Body of pancreas (tissue), 4 donors: ENCODE measurements around the gene LDHAL6A. TPM values are rescaled to one million over a fixed set of nuclear protein-coding genes. Genes with fewer than 3 reads are reported as not detected.
A peak's percentile ranks its signal among the peaks of the same experiment; 100 is the strongest.

Experiments
- ATAC-seq: fragments of 150-250 bp; one replicate; pipeline ENCODE4 v1.9.1; 2016
- DNase-seq, 4 donors: peaks; one replicate each; pipeline ENCODE4 v3.0.0-alpha.2; 2019
- H3K27ac ChIP-seq, 4 donors: fragments of 200-600 bp; sonication (generic); 1 replicate in 3 of 4; 2 replicates in 1 of 4; pipeline versions ENCODE4 v1.5.1 to v1.6.1; 2016 to 2019; ENCODE audit warnings: mild to moderate bottlenecking in 1 of 4, mixed read lengths in 1 of 4, moderate library complexity in 1 of 4
- H3K27me3 ChIP-seq, 2 donors: fragments of 200-600 bp; sonication (generic); one replicate each; pipeline ENCODE4 v1.6.0; 2016; ENCODE audit warnings: mild to moderate bottlenecking in 1 of 2
- H3K36me3 ChIP-seq, 2 donors: fragments of 200-600 bp; sonication (generic); replicated peaks in 1 of 2; 2 replicates each; pipeline ENCODE4 v1.5.1; 2016; ENCODE audit warnings: low read depth in 2 of 2; ENCODE audit not compliant: insufficient read depth in 1 of 2
- H3K4me1 ChIP-seq: fragments of 200-600 bp; sonication (generic); one replicate; pipeline ENCODE4 v1.6.0; 2016
- H3K4me3 ChIP-seq, 2 donors: fragments of 200-600 bp; sonication (generic); 1 replicate in 1 of 2; 2 replicates in 1 of 2; pipeline ENCODE4 v1.5.1; 2016 to 2019
- H3K9me3 ChIP-seq, 3 donors: fragments of 200-600 bp; sonication (generic); 1 replicate in 2 of 3; 2 replicates in 1 of 3; pipeline ENCODE4 v1.5.1; 2016
- POLR2A ChIP-seq, 3 donors: fragments of 450-650 bp; IDR thresholded peaks; one replicate each; pipeline ENCODE4 v1.6.1; 2016; ENCODE audit warnings: antibody characterized with exemption in 3 of 3, mild to moderate bottlenecking in 2 of 3
- whole genome bisulfite sequencing, 2 donors: methylation state at CpG; one replicate each; pipeline ENCODE4 v1.1.5; 2017; 5-methylcytosine and 5-hydroxymethylcytosine counted together
- intact Hi-C: fragments of 100-400 bp; cut with DNase I; formaldehyde crosslinking; loops from one replicate; pipeline ENCODE4 v1.15.1; 2023
- total RNA-seq, 2 donors: library from RNA; depleted of rRNA; stranded (reverse); fragments of >200 nt; gene quantifications; one replicate each; pipeline ENCODE4 v1.1.0, GENCODE V29; 2016
- TF ChIP-seq, protein P1 (sequence below), 7 experiments: fragments of 450-650 bp in 4 of 7; fragments of 200-600 bp in 3 of 7; sonication (generic) in 3 of 7; IDR thresholded peaks; one replicate each; pipeline ENCODE4 v1.5.1; 2016 to 2019; ENCODE audit warnings: antibody characterized with exemption in 7 of 7

Gene LDHAL6A
- total RNA-seq, 2 donors from 2014 or later, result not detected

DNA sequence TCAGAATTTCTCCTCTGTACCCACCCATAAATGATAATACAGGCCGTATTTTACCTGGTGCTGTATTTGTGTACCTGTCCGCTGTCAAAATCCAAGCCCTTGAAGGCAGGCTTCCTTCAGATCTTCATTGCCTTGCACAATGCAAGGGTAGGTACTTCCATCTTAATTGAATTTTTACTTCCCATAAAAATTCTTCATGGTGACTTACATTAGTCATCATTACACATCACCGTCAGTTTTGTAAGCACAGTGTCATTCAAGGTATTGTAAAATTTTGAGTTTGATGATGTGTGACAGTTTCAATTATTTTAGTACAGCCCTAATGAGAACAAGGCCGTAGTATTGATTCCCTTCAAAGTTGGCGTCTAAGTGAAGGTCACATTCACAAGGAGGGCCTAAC is 71.9 kb downstream of the LDHAL6A start:
- TF ChIP-seq POLR2A (IDR thresholded peaks at IDR 0.05), result no peak
- TF ChIP-seq, protein P1, sequence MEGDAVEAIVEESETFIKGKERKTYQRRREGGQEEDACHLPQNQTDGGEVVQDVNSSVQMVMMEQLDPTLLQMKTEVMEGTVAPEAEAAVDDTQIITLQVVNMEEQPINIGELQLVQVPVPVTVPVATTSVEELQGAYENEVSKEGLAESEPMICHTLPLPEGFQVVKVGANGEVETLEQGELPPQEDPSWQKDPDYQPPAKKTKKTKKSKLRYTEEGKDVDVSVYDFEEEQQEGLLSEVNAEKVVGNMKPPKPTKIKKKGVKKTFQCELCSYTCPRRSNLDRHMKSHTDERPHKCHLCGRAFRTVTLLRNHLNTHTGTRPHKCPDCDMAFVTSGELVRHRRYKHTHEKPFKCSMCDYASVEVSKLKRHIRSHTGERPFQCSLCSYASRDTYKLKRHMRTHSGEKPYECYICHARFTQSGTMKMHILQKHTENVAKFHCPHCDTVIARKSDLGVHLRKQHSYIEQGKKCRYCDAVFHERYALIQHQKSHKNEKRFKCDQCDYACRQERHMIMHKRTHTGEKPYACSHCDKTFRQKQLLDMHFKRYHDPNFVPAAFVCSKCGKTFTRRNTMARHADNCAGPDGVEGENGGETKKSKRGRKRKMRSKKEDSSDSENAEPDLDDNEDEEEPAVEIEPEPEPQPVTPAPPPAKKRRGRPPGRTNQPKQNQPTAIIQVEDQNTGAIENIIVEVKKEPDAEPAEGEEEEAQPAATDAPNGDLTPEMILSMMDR (IDR thresholded peaks at IDR 0.05), result no peak
- Histone ChIP-seq H3K9me3 (no peaks in the 10 kb centered on the region), H3K36me3 (no peaks in the 10 kb centered on the region), H3K27ac (peak overlapping the region; percentile 90 to 96 (median 92)), H3K4me1 (peaks cover 29% of the 10 kb centered on the region), H3K27me3 (no peaks in the 10 kb centered on the region), H3K4me3 (peak overlapping the region; percentile 73 to 91)
- intact Hi-C loops, result no loop called here
- WGBS, 2 donors, result 6 to 8% methylated on average over 5 of the region's 5 CpGs
- DNase-seq, result no peak
- ATAC-seq, result no peak

Other genes with a start within 250 kb of the LDHAL6A start
- not detected for gene SAA4, start 219.1 kb upstream of the LDHAL6A start, total RNA-seq
- 10 to 100 TPM in 1 of 2 donors, 1 to 10 TPM in 1; 9.3 to 18.1 TPM for gene SAA2, start 207.2 kb upstream of the LDHAL6A start, total RNA-seq
- gene SAA1, start 189.6 kb upstream of the LDHAL6A start, total RNA-seq, result 100 to 1,000 TPM in 1 of 2 donors, 10 to 100 TPM in 1; 24.1 to 450 TPM
- gene HPS5, start 133.7 kb upstream of the LDHAL6A start, total RNA-seq, result 10 to 100 TPM in 1 of 2 donors, 1 to 10 TPM in 1; 8.3 to 47.5 TPM
- 10 to 100 TPM; 26.5 to 48.5 TPM for gene GTF2H1, start 133.3 kb upstream of the LDHAL6A start, total RNA-seq
- gene LDHA, start 61.3 kb upstream of the LDHAL6A start, total RNA-seq, result 100 to 1,000 TPM in 1 of 2 donors, 10 to 100 TPM in 1; 94.6 to 147 TPM
- not detected for gene LDHC, start 43.5 kb upstream of the LDHAL6A start, total RNA-seq
- 10 to 100 TPM; 36.8 to 50.8 TPM for gene TSG101, start 71.1 kb downstream of the LDHAL6A start, total RNA-seq
- gene UEVLD, start 132.9 kb downstream of the LDHAL6A start, total RNA-seq, result 1 to 10 TPM; 5.6 to 8.8 TPM
- not detected for gene MISFA, start 143.9 kb downstream of the LDHAL6A start, total RNA-seq
- gene SPTY2D1, start 178.5 kb downstream of the LDHAL6A start, total RNA-seq, result 10 to 100 TPM; 10.1 to 15.2 TPM
- gene TMEM86A, start 242.9 kb downstream of the LDHAL6A start, total RNA-seq, result 1 to 10 TPM; 4.7 to 5.6 TPM